GM21526 (cell line): ENCODE measurements around the gene MAPK4.

Experiments
- ATAC-seq: cut with Tn5 transposase; IDR thresholded peaks from one replicate; pipeline ENCODE4 v1.9.1; 2021; ENCODE audit warnings: moderate library complexity; ENCODE audit not compliant: unreplicated experiment, low FRiP score

MAPK4 gene

GRCh38 chr18:50715919-50716318 is 156.0 kb downstream of the MAPK4 start:
- no peak for ATAC-seq

- no peak for ATAC-seq
These were observed 157.0 kb downstream of the MAPK4 start for GRCh38 chr18:50716902-50717301.

GRCh38 chr18:50717563-50717962 is 157.7 kb downstream of the MAPK4 start:
- ATAC-seq: no peak

- no peak for ATAC-seq
These were observed 159.8 kb downstream of the MAPK4 start for GRCh38 chr18:50719471-50720324.

- no peak for ATAC-seq
These were observed 160.4 kb downstream of the MAPK4 start for GRCh38 chr18:50720325-50720674.

GRCh38 chr18:50721006-50721405 is 161.1 kb downstream of the MAPK4 start:
- no peak for ATAC-seq

GRCh38 chr18:50721451-50722120 is 161.7 kb downstream of the MAPK4 start:
- no peak for ATAC-seq

- no peak for ATAC-seq
These were observed 162.4 kb downstream of the MAPK4 start for GRCh38 chr18:50722311-50722710.

GRCh38 chr18:50724751-50725151 is 164.9 kb downstream of the MAPK4 start:
- ATAC-seq: no peak

- peak; percentile 87 for ATAC-seq
These were observed 167.2 kb downstream of the MAPK4 start for GRCh38 chr18:50726960-50727589.

GRCh38 chr18:50727721-50728471 is 168.0 kb downstream of the MAPK4 start:
- ATAC-seq: no peak

- no peak for ATAC-seq
These were observed 169.5 kb downstream of the MAPK4 start for GRCh38 chr18:50729376-50729775.

GRCh38 chr18:50729986-50730385 is 170.1 kb downstream of the MAPK4 start:
- ATAC-seq: no peak

- no peak for ATAC-seq
These were observed 174.5 kb downstream of the MAPK4 start for GRCh38 chr18:50734342-50734741.

GRCh38 chr18:50734886-50735285 is 175.0 kb downstream of the MAPK4 start:
- ATAC-seq: no peak

- no peak for ATAC-seq
These were observed 177.2 kb downstream of the MAPK4 start for GRCh38 chr18:50737127-50737526.

- no peak for ATAC-seq
These were observed 178.3 kb downstream of the MAPK4 start for GRCh38 chr18:50738098-50738757.

- ATAC-seq: no peak
These were observed 183.1 kb downstream of the MAPK4 start for GRCh38 chr18:50742952-50743351.

- no peak for ATAC-seq
These were observed 184.4 kb downstream of the MAPK4 start for GRCh38 chr18:50744253-50744652.

GRCh38 chr18:50745945-50746344 is 186.1 kb downstream of the MAPK4 start:
- no peak for ATAC-seq
